Measurements from ENCODE around the gene NCAM1.

NCAM1 gene

GRCh38 chr11:113283881-113284280 lies 322.7 kb downstream of the NCAM1 start:
- TF ChIP-seq RAD21 (IDR thresholded peaks at IDR 0.05; ENCODE audit: low read depth) (no peak), CEBPB (IDR thresholded peaks at IDR 0.05) (no peak)

GRCh38 chr11:113286009-113286408 lies 324.8 kb downstream of the NCAM1 start:
- TF ChIP-seq RAD21 (IDR thresholded peaks at IDR 0.05; ENCODE audit: low read depth): no peak
- no peak for TF ChIP-seq CEBPB (IDR thresholded peaks at IDR 0.05)
- no peak for TF ChIP-seq TEAD4 (IDR thresholded peaks at IDR 0.05)
- no peak for TF ChIP-seq MAX (IDR thresholded peaks at IDR 0.05)
- TF ChIP-seq TCF12 (IDR thresholded peaks at IDR 0.05; ENCODE audit: low read depth): no peak
- TF ChIP-seq FOXM1 (IDR thresholded peaks at IDR 0.05; ENCODE audit: borderline replicate concordance, low read depth): no peak
- no peak for TF ChIP-seq REST (IDR thresholded peaks at IDR 0.05; ENCODE audit: low read depth)
- TF ChIP-seq EP300 (IDR thresholded peaks at IDR 0.05; ENCODE audit: borderline replicate concordance): no peak
- no peak for TF ChIP-seq YY1 (IDR thresholded peaks at IDR 0.05; ENCODE audit: low read depth)
- TF ChIP-seq USF1 (IDR thresholded peaks at IDR 0.05): no peak
- TF ChIP-seq NFIC (IDR thresholded peaks at IDR 0.05): no peak
- TF ChIP-seq ZBTB7A (IDR thresholded peaks at IDR 0.05; ENCODE audit: low read depth): no peak
- TF ChIP-seq EGR1 (IDR thresholded peaks at IDR 0.05): no peak
- no peak for TF ChIP-seq CREB1 (IDR thresholded peaks at IDR 0.05; ENCODE audit: low read depth)
- TF ChIP-seq TAF1 (IDR thresholded peaks at IDR 0.05; ENCODE audit: low read depth): no peak

GRCh38 chr11:113286509-113287497 lies 325.6 kb downstream of the NCAM1 start:
- no peak for TF ChIP-seq TEAD4 (IDR thresholded peaks at IDR 0.05)

- TF ChIP-seq NFIC (IDR thresholded peaks at IDR 0.05) (no peak), CREB1 (IDR thresholded peaks at IDR 0.05; ENCODE audit: low read depth) (no peak), USF1 (IDR thresholded peaks at IDR 0.05) (no peak), TAF1 (IDR thresholded peaks at IDR 0.05; ENCODE audit: low read depth) (no peak), FOXM1 (IDR thresholded peaks at IDR 0.05; ENCODE audit: borderline replicate concordance, low read depth) (no peak), REST (IDR thresholded peaks at IDR 0.05; ENCODE audit: low read depth) (no peak), RAD21 (IDR thresholded peaks at IDR 0.05; ENCODE audit: low read depth) (no peak), TEAD4 (IDR thresholded peaks at IDR 0.05) (no peak), TCF12 (IDR thresholded peaks at IDR 0.05; ENCODE audit: low read depth) (no peak), MAX (IDR thresholded peaks at IDR 0.05) (no peak), CEBPB (IDR thresholded peaks at IDR 0.05) (no peak)
Measured at GRCh38 chr11:113287801-113288200, 326.6 kb downstream of the NCAM1 start.

- TF ChIP-seq ZBTB7A (IDR thresholded peaks at IDR 0.05; ENCODE audit: low read depth) (no peak), EGR1 (IDR thresholded peaks at IDR 0.05) (no peak), REST (IDR thresholded peaks at IDR 0.05; ENCODE audit: low read depth) (no peak), NFIC (IDR thresholded peaks at IDR 0.05) (no peak), MAX (IDR thresholded peaks at IDR 0.05) (no peak), CREB1 (IDR thresholded peaks at IDR 0.05; ENCODE audit: low read depth) (no peak)
Measured at GRCh38 chr11:113288286-113288863, 327.2 kb downstream of the NCAM1 start.

Data from Ishikawa (cell line).